ENCODE data around the gene SERTAD2.

Gene SERTAD2

DNA sequence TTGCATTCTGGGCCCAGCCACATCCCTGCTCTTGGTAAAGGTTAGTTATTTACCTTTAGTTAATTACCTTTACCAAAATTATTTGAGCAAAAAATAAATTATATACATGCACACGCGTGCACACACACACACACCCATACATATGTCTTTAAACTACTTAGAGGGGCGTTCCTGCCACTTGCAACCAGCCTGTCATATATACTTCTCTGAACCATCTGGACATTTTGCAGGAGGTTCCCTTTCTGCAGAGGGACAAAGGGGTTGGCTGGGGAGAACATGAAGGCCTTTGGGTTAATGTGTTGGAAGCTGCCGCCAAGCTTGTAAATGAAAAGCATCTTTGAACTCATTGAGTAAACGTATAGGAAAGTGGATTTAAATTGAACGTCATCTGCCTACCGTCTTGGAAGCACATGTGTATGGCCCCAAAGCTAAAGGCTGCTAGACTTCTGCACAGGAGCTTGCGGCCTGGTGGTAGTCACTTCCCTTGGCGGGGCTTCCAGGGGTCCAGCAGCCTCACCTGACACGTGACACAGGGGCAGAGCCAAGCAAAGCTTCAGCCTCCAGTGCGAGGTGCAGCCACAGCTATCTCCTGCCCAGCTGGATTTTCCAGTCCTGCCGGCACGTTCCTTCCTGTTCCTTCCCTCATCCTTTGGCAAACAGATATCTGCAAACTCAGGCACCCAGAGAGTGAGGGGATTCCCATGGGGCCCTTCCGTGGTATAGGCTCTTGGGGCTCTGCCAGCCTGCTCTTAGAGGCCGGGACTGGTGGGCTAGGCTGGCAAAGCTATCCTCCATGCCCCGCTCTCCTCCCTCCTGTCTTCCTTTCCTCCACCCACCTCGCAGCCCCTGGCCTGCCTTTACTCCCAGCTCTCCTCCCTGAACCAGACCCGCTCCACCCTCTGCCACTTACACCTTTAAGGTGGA, 46.1 kb downstream of the SERTAD2 start:
- DNase-seq (ENCODE audit: low read depth): no peak

DNA sequence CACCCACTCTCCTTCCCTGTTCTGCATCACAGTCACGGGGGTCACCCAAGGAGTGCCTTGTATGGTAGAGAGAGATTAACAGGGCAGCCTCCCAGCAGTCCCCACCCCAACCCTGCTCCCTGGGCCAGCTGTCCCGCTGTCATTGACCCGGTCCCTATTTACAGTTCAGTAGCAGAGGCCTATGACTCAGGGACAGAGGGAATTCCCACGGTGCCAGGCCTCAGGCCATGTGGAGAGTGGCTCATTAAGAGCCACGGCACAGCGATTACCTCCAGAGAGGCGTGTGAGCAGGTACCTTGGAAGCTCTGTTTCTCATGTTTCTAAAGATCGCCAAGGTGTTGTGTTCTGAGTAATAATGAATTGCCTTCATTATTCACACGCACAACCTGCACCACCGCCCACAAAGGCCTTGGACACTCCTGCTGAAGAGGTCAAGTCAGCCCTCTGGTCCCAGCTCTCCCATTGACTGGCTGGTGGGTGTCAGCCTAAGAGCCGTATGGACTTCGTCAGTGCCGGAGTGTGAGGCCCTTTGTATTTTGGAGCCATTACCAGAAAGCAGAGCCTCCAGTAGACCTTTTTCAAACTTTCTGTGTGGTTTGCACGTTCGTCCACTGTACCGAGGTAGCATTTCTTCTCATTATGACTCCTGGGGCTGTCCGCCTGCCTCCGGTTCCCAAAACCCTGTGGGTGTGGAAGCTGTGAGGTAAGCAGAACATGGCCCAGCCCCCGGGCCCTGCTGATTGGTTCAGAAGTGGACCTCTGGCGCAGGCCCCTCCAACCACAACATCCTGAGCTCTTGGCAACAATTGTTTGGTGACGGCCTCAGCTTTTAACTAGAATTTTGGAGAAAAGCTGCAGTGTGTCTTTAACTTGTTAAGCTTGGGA, 47.0 kb downstream of the SERTAD2 start:
- no peak for DNase-seq (ENCODE audit: low read depth)

DNA sequence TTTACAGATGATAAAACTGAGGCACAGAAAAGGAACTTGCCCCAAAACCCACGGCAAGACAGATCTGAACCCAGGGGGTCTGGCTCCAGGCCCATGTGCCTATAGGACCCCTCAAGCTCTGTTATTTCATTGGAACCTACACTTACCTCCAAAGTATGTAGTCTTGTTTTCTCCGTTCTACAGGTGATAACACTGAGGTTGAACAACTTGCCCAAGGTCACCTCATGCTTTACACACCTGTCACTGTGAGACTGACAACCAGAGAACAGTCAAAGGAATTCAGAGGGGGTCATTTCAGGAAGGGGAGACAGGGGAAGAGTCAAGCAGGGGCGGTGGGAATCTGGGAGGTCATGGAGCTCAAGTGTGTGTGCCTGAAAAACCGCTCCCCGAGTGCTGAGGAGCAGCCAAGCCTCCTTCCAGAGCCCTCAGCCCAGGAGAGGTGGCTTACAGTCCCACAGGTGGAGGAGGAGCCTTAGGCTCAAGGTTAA, 47.7 kb downstream of the SERTAD2 start:
- no peak for DNase-seq (ENCODE audit: low read depth)

DNA sequence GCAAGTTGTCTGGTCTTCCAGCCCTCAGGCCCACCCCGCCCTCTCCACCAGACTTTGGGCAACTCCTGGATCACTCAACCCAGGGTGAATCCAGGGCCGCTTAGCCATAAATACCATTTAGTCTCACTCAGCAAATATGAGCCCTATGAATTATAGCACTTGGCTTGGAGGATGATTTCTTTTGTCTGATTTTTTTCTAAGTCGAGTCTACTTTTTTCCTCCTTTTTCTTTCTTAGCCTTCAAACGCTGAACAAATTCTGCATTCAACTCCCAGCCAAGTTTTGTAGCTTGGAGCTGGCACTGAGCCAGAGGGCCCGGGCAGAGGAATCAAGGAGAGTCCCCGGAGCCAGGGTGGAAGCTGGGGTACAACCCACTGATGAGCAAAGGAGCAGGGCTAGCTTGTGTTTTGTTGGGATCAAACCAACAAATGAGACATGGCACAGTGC, 48.7 kb downstream of the SERTAD2 start:
- DNase-seq (ENCODE audit: low read depth): no peak

DNA sequence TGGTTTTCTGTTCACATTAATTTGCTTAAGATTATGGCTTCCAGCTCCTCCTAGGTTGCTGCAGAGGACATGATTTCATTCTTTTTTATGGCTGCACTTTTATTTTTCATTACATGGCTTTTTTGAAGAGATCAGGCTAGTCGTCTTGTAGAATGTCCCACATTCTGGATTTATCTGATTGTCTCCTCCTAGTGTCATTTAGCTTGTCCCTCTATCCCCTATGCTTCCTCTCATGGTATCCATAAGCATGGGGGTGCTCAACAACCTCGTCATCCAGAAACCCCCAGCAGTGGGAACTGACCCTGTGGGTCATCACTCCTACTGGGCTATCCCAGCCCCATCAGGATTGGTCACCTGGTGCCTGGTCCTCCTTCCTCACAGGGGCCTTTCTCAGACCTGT, 49.6 kb downstream of the SERTAD2 start:
- DNase-seq (ENCODE audit: low read depth): no peak

DNA sequence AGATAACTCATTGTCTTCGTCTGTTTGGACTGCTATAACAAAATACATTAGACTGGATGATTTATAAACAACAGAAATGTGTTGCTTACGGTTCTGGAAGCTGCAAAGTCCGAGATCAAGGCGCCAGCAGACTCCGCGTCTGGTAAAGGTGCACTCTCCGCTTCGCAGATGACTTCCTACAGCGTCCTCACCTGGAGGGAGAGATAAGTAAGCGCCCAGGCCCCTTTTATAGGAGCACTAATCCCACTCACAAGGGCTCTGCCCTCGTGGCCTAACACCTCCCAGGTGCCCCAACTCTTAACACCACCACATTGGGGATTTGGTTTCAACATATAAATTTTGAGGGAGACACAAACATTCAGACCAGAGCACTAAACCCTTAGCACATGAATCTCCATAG, 51.3 kb downstream of the SERTAD2 start:
- no peak for DNase-seq (ENCODE audit: low read depth)

DNA sequence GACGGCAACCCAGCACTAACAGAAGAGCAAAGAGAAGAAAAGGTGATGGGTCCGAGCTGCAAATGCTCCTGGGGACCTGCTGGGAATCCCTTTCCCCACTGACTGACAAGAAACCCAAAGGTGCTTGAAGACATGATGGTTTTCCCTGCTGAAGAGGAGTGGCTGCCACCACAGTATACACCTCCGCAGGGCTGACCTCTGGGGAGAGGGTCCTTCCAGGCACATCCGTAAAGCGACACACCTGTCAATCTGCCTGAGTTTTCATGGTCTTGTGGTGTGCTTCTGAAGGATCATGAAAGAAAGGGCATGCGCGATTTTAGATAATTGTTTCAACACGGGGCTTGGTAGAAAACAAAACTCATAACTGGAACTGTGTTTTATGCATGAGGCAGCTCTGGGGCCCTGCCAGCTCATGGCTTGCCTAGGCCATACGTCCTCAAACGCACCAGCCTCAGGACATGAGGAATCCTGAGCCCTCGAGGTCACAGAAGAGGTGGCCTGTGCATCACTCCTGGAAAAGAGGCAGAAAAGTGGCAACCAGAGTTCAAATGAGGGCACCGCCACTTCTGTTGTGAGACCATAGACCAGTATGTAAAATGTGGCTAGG, 51.8 kb downstream of the SERTAD2 start:
- no peak for DNase-seq (ENCODE audit: low read depth)

DNA sequence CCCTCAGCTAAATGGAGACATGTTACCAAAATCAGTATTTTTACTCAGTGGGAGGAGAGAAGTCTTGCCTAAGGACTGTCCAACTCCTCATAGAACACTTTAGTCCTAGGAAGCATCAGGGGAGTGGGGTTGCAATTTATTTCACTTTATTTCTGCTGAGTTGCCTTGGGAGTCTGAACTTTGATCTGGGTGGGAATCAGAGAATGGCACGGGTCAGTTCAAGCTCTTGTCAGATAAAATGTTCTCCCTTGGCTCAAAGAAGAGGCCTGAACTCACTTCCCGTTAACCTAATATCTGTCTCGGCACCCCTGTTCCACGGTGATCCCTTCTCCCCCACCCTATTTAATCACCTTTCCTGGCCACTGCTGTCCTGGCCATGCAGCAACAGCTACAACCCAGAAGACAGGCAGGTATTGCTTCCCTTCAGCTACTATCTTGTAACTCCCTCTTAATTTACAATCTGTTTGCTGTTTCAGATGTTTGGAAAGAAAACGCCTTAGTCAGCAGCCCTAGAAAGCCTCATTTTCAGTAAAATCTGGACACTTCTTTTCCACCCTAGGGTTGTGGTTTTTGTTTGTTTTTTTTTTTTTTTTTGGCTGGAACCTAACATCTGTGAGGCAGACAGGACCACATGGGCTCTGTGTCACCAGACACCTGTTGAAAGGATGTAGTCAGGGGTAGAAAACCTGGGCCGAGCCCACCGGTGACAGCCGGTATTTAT, 52.5 kb downstream of the SERTAD2 start:
- no peak for DNase-seq (ENCODE audit: low read depth)

DNA sequence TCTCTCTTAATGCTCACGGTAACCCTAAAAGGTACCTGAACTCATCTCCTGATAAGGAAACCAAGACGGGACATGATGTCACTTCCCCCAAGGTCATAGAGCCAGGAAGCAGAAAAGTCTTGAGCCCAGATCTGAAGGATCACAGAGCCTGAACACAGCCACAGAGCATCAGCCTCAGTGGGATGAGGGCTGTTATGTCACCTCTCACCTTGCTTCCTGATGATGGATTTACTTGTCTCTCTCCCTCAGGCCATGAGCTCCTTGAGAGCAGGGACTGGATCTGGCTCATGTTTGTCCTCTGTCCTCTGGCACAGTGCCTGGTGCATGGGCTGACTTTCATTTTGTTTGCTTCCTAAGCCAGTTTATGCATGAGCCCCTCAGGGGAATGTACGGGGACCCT, 54.2 kb downstream of the SERTAD2 start:
- DNase-seq (ENCODE audit: low read depth): no peak

DNA sequence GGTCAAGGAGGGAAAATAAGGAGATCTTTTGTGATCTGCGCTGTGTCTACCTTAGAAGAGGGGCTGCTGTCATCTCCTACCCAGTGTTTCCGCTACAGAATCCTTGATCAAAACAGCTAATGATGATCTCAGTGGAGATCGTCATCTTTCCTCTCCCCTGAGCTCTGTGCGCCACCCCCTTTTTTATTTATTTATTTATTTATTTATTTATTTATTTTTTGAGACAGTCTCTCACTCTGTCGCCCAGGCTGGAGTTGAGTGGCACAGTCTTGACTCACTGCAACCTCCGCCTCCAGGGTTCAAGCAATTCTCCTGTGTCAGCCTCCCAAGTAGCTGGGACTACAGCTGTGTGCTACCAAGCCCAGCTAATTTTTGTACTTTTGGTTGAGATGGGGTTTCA, 55.5 kb downstream of the SERTAD2 start:
- no peak for DNase-seq (ENCODE audit: low read depth)

DNA sequence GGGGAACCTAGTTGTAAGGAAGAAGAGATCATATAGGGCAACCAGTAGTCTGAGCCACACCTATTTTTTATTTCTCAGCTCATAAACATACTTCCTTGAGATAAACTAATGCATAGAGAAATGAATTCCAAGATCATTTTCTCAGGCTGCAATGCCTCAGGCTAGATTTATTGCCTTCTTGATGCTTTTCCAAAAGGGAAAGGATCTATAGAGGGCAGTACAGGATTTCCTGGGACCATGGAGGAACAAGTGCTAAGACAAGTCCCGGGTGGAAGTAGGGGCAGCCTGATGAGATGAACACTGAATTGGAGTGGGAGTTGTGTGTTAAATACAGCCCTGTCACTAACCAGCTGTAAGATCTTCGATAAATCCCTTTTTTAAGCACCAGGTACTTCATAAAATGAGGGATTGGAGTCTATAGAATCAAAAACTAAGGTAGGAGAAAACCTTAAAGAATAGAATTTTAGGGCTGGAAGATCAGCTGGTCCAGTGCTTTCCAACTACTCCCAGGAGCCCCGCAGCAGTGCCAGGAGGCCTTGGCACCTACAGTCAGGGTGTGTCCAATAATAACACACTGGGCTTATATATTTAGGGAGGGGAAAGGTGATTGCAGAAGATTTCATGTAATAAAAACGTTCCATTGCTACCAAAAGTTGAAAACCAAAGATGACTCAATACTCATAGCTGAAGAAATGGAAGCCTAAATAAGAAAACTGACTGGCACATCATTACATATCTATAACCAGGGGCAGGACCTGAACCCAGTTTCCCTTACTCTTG, 58.1 kb downstream of the SERTAD2 start:
- no peak for DNase-seq (ENCODE audit: low read depth)

DNA sequence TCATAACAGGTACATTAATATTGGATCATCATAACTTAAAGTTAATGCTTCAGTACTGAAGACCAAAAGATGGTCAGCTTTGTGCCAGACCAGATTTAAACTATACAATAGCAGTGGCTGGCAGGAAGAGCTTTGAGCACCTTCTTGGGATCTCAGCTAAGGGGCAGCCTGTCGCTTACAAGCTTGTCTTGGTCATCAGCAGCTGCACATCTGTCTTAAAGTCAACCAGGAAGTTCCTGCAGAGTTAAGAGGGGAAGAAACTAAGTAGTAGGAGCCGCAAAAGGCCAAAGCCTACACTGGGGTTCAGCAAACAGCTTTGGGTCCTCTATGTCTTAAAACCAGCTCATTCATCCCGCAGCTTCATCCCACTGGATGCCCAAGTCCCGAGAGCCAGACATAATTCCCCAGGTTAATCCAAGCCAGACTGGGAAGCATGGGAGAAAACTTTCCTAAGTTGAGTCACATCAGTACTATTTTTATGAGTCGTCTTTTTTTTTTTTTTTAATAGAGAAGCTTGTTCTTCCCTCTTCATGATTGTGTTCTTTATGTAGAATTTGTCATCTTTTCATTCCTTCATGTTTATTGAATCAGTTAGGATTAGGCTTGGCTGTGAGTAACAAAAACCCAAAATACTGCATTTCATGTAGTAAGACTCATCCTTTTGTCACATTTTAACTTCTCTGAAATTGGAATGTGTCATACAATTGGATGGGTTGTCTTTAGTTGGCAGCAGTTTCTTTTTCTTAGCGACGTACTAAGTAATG, 59.3 kb downstream of the SERTAD2 start:
- DNase-seq (ENCODE audit: low read depth): no peak

DNA sequence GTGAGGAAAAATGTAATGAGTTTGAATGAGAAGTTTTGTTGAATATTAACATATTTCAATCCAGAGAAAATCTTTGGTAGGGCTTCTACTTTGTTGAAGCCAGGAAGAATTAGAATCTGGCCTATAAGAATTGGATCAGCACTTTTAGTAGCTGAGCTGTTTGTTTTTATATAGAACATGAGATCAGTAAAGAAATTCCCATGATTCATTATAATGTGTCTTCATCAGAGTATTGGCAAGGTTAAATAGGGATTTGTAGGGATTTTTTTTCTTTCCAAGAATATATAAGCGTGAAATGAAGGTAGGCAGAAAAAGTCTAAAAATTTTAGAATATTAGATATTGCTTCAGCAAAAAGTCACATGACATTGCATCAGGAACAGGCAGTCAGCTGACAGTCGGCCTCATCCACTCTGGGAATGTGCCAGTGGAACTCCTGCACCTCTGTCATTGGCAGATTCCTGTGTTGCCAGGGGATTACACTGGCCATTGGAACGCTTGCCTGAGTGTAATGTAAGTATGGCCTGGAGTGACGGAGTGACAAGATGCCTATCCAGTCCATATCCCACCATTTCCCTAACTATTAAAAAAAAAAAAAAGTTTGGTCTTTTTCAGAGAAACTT, 60.6 kb downstream of the SERTAD2 start:
- no peak for DNase-seq (ENCODE audit: low read depth)

DNA sequence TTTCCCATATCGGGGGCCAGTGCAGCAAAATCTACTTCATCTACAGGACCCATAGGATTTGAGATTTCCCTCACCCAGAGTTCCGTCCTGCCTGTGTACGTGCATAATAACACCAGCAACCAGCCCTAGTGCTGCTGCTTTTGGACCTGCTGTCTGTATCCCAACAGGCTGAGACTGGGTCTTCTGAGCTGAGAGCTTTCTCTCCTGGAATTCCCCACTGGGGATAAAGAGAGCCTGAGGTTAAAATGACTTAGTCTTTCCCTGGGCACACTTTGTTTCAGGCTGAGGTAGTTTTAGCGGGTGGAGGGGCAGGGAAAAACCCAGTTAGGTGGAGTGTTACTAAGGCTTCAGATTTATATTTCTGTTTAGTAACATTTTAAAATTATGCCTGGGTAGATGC, 62.5 kb downstream of the SERTAD2 start:
- no peak for DNase-seq (ENCODE audit: low read depth)

DNA sequence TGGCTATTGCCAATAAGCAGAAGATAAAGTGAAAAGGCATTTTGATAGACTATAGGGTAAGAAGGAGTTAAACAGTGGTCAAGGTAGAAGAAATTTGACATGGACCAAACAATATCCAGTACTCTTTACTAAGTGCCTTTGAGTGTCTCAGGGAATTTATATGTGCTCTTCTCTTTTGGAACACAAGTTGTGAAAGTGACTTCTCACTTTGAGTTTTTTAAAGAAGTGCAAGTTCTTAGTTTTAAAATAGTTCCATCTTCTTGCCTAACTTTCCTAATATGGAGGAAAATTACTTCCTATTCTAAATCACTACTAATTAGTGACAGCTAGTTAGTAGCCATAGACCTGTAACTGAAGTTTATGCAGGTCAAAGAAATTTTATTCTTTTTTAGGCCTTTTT, 66.2 kb downstream of the SERTAD2 start:
- no peak for DNase-seq (ENCODE audit: low read depth)

DNA sequence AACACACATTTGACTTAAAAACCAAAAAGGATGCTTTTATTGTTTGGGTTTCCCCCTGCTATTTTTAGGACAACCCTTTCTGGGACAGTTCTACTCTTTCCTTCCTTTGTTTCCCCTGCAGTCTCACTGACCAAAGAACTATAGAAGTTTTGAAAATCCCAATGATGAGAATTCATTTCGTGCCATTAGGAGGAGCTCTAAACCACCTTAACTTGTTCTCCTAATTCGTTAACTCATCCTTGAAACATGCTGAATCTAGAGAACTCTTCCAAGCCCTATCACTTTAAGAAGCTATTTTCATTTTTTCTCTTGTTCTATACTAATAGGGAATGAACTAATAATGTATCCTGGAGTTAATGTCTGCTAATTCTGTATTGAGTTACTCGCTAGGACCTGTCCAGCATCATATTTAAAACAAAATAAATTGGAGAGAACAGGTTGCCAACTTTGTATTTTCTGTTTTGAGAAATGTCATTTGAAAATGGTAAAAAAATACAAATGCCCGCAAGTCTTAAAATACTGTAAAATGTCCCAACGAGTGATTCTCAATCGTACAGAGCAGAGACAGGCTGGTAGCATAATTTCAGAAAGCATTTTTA, 66.7 kb downstream of the SERTAD2 start:
- no peak for DNase-seq (ENCODE audit: low read depth)

DNA sequence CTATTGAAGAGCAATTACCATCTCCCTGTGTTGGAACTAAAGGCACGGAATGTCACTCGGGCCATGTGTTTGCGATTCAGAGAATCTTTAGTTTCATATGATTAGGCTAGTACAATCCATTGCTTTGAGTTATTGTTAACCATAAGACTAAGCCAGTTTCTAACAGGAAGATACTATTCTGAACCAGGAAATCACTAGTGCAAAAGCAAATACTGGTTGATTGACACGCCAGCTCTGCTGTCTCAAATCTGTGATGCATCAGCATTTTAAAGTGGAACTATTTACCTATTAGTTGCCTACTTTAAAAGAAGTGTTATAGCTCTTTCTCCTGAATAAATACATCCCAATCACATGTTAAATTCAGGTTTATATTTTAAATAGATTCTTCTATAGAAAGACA, 67.7 kb downstream of the SERTAD2 start:
- no peak for DNase-seq (ENCODE audit: low read depth)

DNA sequence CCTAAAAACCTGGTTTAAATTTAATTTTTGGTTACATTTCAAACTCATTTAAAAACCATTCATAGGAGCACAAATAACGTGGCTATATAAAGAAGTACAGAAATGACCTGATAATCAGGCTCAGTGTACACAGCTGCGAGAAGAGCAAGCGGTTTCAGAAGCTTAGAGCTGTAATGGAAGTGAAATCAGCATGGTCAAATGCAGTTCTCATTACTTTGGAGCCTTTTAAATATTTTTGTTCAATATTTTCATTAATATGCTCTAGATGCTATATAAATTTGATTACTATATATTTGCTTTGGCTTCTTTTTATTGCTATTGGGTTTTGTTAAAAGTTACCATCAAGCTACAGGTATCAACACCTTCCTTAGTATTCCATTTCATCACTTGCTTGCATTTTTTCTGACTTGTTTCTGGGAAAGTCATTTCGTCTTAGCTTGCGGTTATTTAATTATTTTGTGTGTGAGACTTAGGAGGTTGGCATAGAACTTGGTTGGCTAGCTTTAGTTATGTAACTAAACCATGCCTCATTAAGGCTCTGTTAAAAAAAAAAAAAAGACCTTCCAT, 70.9 kb downstream of the SERTAD2 start:
- no peak for DNase-seq (ENCODE audit: low read depth)

Data from CMK (cell line).